SU-DHL-6 (cell line): Measurements from ENCODE around the gene MST1R.

ENCODE experiments used
- CTCF ChIP-seq: fragments of 200-600 bp; sonication (generic); IDR thresholded peaks from one replicate; pipeline ENCODE4 v1.5.1; 2017; ENCODE audit warnings: antibody characterized with exemption, mild to moderate bottlenecking, low read length, moderate library complexity; ENCODE audit not compliant: insufficient read depth, poor library complexity, severe bottlenecking
- EZH2phosphoT487 ChIP-seq: fragments of 200-600 bp; sonication (generic), shearing (Covaris generic); conservative IDR thresholded peaks from 2 replicates; pipeline ENCODE4 v1.6.1; 2018; ENCODE audit warnings: mild to moderate bottlenecking, antibody characterized with exemption, low read length, moderate library complexity, mixed read lengths

- TF ChIP-seq CTCF (no peak), EZH2phosphoT487 (no peak)
These were observed 25.0 kb downstream of the MST1R start for GRCh38 chr3:49878686-49879085.
